Dermis blood vessel endothelial cell (primary cell): ENCODE measurements around the gene ANKRD36C. TPM values are rescaled to one million over a fixed set of nuclear protein-coding genes. Genes with fewer than 3 reads are reported as not detected.
"Not testable (repeated sequence)": the region's sequence is repeated elsewhere in the genome, so short reads cannot be mapped to it uniquely, and the experiment has no call there.

Experiments
- DNase-seq: peaks from one replicate; pipeline ENCODE4 v3.0.0; 2010
- total RNA-seq: library from RNA; depleted of rRNA; stranded (reverse); fragments of >200 nt; gene quantifications from 2 replicates; pipeline ENCODE4 v1.2.3, GENCODE V29; 2014

ANKRD36C gene
- total RNA-seq, 1 donor from 2014 or later, result 56.8 TPM

GRCh38 chr2:95796249-95797099, 195.2 kb downstream of the ANKRD36C start:
- DNase-seq, result not testable (repeated sequence)

GRCh38 chr2:95793970-95794369, 197.7 kb downstream of the ANKRD36C start:
- not testable (repeated sequence) for DNase-seq

DNA sequence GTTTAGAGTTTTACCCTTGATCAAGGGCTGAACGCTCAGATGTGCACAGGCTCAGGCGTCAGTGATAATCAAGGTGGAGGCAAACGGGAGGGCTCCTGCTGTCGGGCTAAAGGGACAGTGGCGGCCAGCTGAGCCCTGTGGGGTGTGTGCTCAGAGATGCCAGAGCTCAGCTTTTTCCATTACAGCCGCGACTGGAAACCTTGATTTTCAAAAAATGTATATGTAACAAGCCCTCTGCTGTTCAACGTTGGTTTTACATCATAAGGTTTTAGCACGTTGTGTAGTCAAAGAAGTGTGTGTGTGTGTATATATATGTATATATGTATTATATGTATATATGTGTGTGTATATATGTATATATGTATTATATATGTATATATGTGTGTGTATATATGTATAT, 201.4 kb downstream of the ANKRD36C start:
- not testable (repeated sequence) for DNase-seq

- DNase-seq, result not testable (repeated sequence)
Measured at GRCh38 chr2:95789385-95789784, 202.2 kb downstream of the ANKRD36C start.

DNA sequence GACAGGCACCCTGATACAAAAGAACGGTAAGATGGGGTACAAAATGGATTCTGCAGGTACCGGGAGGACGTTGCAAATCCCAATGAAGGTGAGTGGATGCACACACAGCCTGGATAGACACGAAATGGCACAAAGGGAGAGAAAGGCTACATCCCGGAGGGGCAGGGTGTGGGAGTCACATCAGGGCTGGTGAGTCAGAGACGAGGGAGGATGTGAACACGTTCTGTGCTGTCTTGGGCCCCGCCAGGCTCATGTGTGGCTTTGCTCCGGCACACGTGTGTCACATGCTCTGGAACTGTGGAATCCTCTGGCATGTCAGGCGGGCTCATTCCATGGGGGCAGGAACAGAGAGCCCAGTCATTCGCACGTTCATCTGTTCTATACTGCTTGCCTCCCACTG, 203.0 kb downstream of the ANKRD36C start:
- DNase-seq, result not testable (repeated sequence)

Other genes starting within 250 kb of the ANKRD36C start
- 5.6 and 30.9 TPM in 2 replicates for gene GPAT2, start 43.1 kb upstream of the ANKRD36C start, total RNA-seq
- 0.05 and 0.17 TPM in 2 replicates for gene ADRA2B, start 124.7 kb upstream of the ANKRD36C start, total RNA-seq
- gene ASTL, start 146.7 kb upstream of the ANKRD36C start, total RNA-seq, result not detected in 2 replicates
- 0.34 and 0.98 TPM in 2 replicates for gene DUSP2, start 153.6 kb upstream of the ANKRD36C start, total RNA-seq
- 284 and 301 TPM in 2 replicates for gene STARD7, start 217.0 kb upstream of the ANKRD36C start, total RNA-seq